H1 (cell line): ENCODE measurements around the gene NIPAL3. TPM values are rescaled to one million over a fixed set of nuclear protein-coding genes. Genes with fewer than 3 reads are reported as not detected.

Experiments used
- CTCF ChIA-PET: fragments of 300-600 bp; sonication (Branson Sonifier 250); formaldehyde crosslinking; loops from one replicate; lab custom pipeline; 2021; ENCODE audit not compliant: partially characterized antibody; lab: Charles Lee
- POLR2A ChIA-PET: fragments of 300-600 bp; sonication (Branson Sonifier 250); formaldehyde crosslinking; loops from one replicate; lab custom pipeline; 2021; ENCODE audit warnings: inconsistent platforms; ENCODE audit not compliant: partially characterized antibody; lab: Charles Lee
- DNase-seq, 2 experiments: peaks; one replicate each; pipeline versions ENCODE4 v3.0.0 to v3.0.0-alpha.2; 2010 to 2022; ENCODE audit warnings: low spot score in 2 of 2, low read depth in 1 of 2, mixed read lengths in 1 of 2
- FAIRE-seq: peaks from 2 replicates; lab custom pipeline; 2011; peaks lifted over from hg19 to GRCh38; lab: Jason Lieb, UNC
- H2AFZ ChIP-seq: 2 replicates; pipeline ENCODE4 v1.8.1; 2012; ENCODE audit warnings: low read length, inconsistent platforms
- H2AK5ac ChIP-seq: 2 replicates; pipeline ENCODE4 v1.6.1; 2013; ENCODE audit warnings: low read depth, low read length
- H2BK120ac ChIP-seq: replicated peaks from 2 replicates; pipeline ENCODE3; 2013; ENCODE audit warnings: low read depth, low read length, inconsistent platforms
- H2BK12ac ChIP-seq: 2 replicates; pipeline ENCODE4 v1.6.1; 2013; ENCODE audit warnings: low read depth, low read length
- H2BK15ac ChIP-seq: 2 replicates; pipeline ENCODE4 v1.6.1; 2013; ENCODE audit warnings: low read length
- H2BK20ac ChIP-seq: 2 replicates; pipeline ENCODE4 v1.6.1; 2013; ENCODE audit warnings: low read length
- H2BK5ac ChIP-seq: 2 replicates; pipeline ENCODE4 v1.6.1; 2013; ENCODE audit warnings: low read depth, low read length
- H3K14ac ChIP-seq: 2 replicates; pipeline ENCODE4 v1.6.1; 2013; ENCODE audit warnings: inconsistent platforms; ENCODE audit not compliant: insufficient read length
- H3K18ac ChIP-seq: 2 replicates; pipeline ENCODE4 v1.6.1; 2013; ENCODE audit warnings: low read length; ENCODE audit errors: extremely low read depth
- H3K23ac ChIP-seq: 2 replicates; pipeline ENCODE4 v1.6.1; 2013; ENCODE audit warnings: inconsistent platforms; ENCODE audit not compliant: insufficient read length
- H3K23me2 ChIP-seq: 2 replicates; pipeline ENCODE4 v1.6.1; 2013; ENCODE audit warnings: low read depth, low read length
- H3K27ac ChIP-seq: 2 replicates; pipeline ENCODE4 v1.6.1; 2011; ENCODE audit warnings: low read depth, low read length, inconsistent platforms
- H3K27me3 ChIP-seq, 4 experiments: replicated peaks in 1 of 4; 1 replicate in 1 of 4; 2 replicates in 3 of 4; pipeline versions ENCODE4 v1.6.1 to v1.8.1; 2011 to 2013; ENCODE audit warnings: low read length in 3 of 4, mild to moderate bottlenecking in 3 of 4, inconsistent platforms in 2 of 4, mixed read lengths in 2 of 4, moderate library complexity in 1 of 4; ENCODE audit not compliant: control insufficient read depth in 3 of 4, insufficient read depth in 3 of 4; ENCODE audit errors: extremely low read depth in 1 of 4
- H3K36me3 ChIP-seq, 4 experiments: 2 replicates each; pipeline versions ENCODE4 v1.6.1 to v1.8.1; 2011 to 2013; ENCODE audit warnings: mild to moderate bottlenecking in 4 of 4, low read length in 3 of 4, moderate library complexity in 2 of 4, control low read depth in 1 of 4, inconsistent platforms in 1 of 4; ENCODE audit not compliant: insufficient read depth in 4 of 4, control insufficient read depth in 2 of 4
- H3K4ac ChIP-seq: replicated peaks from 2 replicates; pipeline ENCODE3; 2013; ENCODE audit warnings: low read length, low read depth, mixed read lengths, inconsistent platforms; ENCODE audit not compliant: insufficient read length
- H3K4me1 ChIP-seq, 4 experiments: replicated peaks in 1 of 4; 1 replicate in 1 of 4; 2 replicates in 3 of 4; pipeline versions ENCODE4 v1.6.1 to v1.8.1; 2011 to 2013; ENCODE audit warnings: low read length in 3 of 4, inconsistent platforms in 2 of 4, mixed read lengths in 1 of 4; ENCODE audit not compliant: insufficient read depth in 4 of 4, control insufficient read depth in 3 of 4
- H3K4me2 ChIP-seq, 2 experiments: 2 replicates each; pipeline versions ENCODE4 v1.6.1 to v1.8.1; 2011 to 2013; ENCODE audit warnings: low read depth in 2 of 2, low read length in 2 of 2, control low read depth in 1 of 2, inconsistent platforms in 1 of 2, mild to moderate bottlenecking in 1 of 2; ENCODE audit not compliant: insufficient read depth in 1 of 2
- H3K4me3 ChIP-seq, 4 experiments: fragments of 200-600, 300-600 bp in 1 of 4; sonication (generic), shearing (Covaris generic), sonication (Bioruptor Twin) in 1 of 4; 2 replicates each; pipeline versions ENCODE4 v1.5.1 to v1.8.1; 2011 to 2016; ENCODE audit warnings: low read length in 4 of 4, low read depth in 3 of 4, control low read depth in 2 of 4, inconsistent platforms in 2 of 4, mild to moderate bottlenecking in 2 of 4, mixed read lengths in 1 of 4, moderate library complexity in 1 of 4; ENCODE audit not compliant: insufficient read depth in 2 of 4; ENCODE audit errors: extremely low read depth in 1 of 4
- H3K56ac ChIP-seq: replicated peaks from 2 replicates; pipeline ENCODE3; 2013; ENCODE audit warnings: low read depth, mild to moderate bottlenecking, mixed read lengths, low read length, inconsistent platforms; ENCODE audit not compliant: insufficient read length
- H3K79me1 ChIP-seq: 2 replicates; pipeline ENCODE4 v1.6.1; 2013; ENCODE audit warnings: low read depth, low read length, control low read depth
- H3K79me2 ChIP-seq, 2 experiments: 2 replicates each; pipeline versions ENCODE4 v1.6.1 to v1.8.1; 2012 to 2013; ENCODE audit warnings: low read length in 2 of 2, mild to moderate bottlenecking in 2 of 2, inconsistent platforms in 1 of 2; ENCODE audit not compliant: insufficient read depth in 2 of 2, control insufficient read depth in 1 of 2
- H3K9ac ChIP-seq, 4 experiments: replicated peaks in 1 of 4; 1 replicate in 1 of 4; 2 replicates in 3 of 4; pipeline versions ENCODE4 v1.6.1 to v1.8.1; 2011 to 2013; ENCODE audit warnings: low read depth in 3 of 4, low read length in 3 of 4, control low read depth in 2 of 4, mild to moderate bottlenecking in 2 of 4, moderate library complexity in 2 of 4, inconsistent platforms in 1 of 4; ENCODE audit errors: extremely low read depth in 1 of 4
- H3K9me3 ChIP-seq, 2 experiments: 2 replicates each; pipeline versions ENCODE4 v1.6.1 to v1.8.1; 2012 to 2013; ENCODE audit warnings: mild to moderate bottlenecking in 2 of 2, moderate library complexity in 2 of 2, control low read depth in 1 of 2, inconsistent platforms in 1 of 2, low read depth in 1 of 2, low read length in 1 of 2, mixed read lengths in 1 of 2; ENCODE audit not compliant: insufficient read depth in 2 of 2
- H4K20me1 ChIP-seq, 2 experiments: replicated peaks in 1 of 2; 2 replicates each; pipeline versions ENCODE3 to v1.8.1; 2011 to 2013; ENCODE audit warnings: inconsistent platforms in 2 of 2, low read length in 2 of 2, mild to moderate bottlenecking in 1 of 2; ENCODE audit not compliant: insufficient read depth in 2 of 2, control insufficient read depth in 1 of 2
- H4K5ac ChIP-seq: 2 replicates; pipeline ENCODE4 v1.6.1; 2013; ENCODE audit warnings: low read length, low read depth, mixed read lengths, inconsistent platforms; ENCODE audit not compliant: insufficient read length
- H4K8ac ChIP-seq: 2 replicates; pipeline ENCODE4 v1.8.0; 2013; ENCODE audit warnings: mild to moderate bottlenecking, moderate library complexity, low read length, inconsistent platforms; ENCODE audit not compliant: insufficient read depth; ENCODE audit errors: extremely low read depth
- H4K91ac ChIP-seq: replicated peaks from 2 replicates; pipeline ENCODE3; 2013; ENCODE audit warnings: low read length, mixed read lengths, inconsistent platforms; ENCODE audit not compliant: insufficient read length
- ASH2L ChIP-seq: fragments of 200-600, 300-600 bp; sonication (generic); IDR thresholded peaks from one replicate; pipeline ENCODE4 v1.7.1; 2017; ENCODE audit warnings: low read length
- CREB1 ChIP-seq: IDR thresholded peaks from 2 replicates; pipeline ENCODE4 v1.6.1; 2012; ENCODE audit warnings: inconsistent platforms
- FOSL1 ChIP-seq: IDR thresholded peaks from 2 replicates; pipeline ENCODE4 v1.6.1; 2011; ENCODE audit warnings: mild to moderate bottlenecking, low read depth, low read length, moderate library complexity; ENCODE audit not compliant: insufficient read depth
- GABPA ChIP-seq: IDR thresholded peaks from 2 replicates; pipeline ENCODE4 v1.6.1; 2011; ENCODE audit warnings: mild to moderate bottlenecking, low read length, moderate library complexity, borderline replicate concordance; ENCODE audit not compliant: insufficient read depth
- KDM1A ChIP-seq: fragments of 200-600, 300-600 bp; sonication (generic); IDR thresholded peaks from 2 replicates; pipeline ENCODE4 v1.7.1; 2016; ENCODE audit warnings: mild to moderate bottlenecking, low read length, borderline replicate concordance
- NANOG ChIP-seq: IDR thresholded peaks from 2 replicates; pipeline ENCODE4 v1.6.1; 2011; ENCODE audit warnings: low read length, low read depth, mild to moderate bottlenecking, inconsistent platforms; ENCODE audit not compliant: insufficient read depth, poor library complexity, severe bottlenecking
- POLR2AphosphoS5 ChIP-seq: IDR thresholded peaks from 2 replicates; pipeline ENCODE4 v1.6.1; 2011; ENCODE audit warnings: low read depth, low read length
- RNF2 ChIP-seq: fragments of 200-900, 300-1000 bp; sonication (generic); IDR thresholded peaks from 2 replicates; pipeline ENCODE4 v1.7.1; 2016; ENCODE audit warnings: borderline replicate concordance, low read depth, mild to moderate bottlenecking, antibody characterized with exemption, low read length; ENCODE audit not compliant: poor library complexity, severe bottlenecking; ENCODE audit errors: missing control alignments
- SIRT6 ChIP-seq: IDR thresholded peaks from one replicate; pipeline ENCODE4 v1.7.1; 2012; ENCODE audit warnings: low read length, inconsistent platforms
- SIX5 ChIP-seq: IDR thresholded peaks from 2 replicates; pipeline ENCODE4 v1.6.1; 2011; ENCODE audit warnings: mild to moderate bottlenecking, low read depth, low read length
- SUZ12 ChIP-seq: fragments of 200-600 bp; sonication (generic); IDR thresholded peaks from 2 replicates; pipeline ENCODE4 v1.6.1; 2012; ENCODE audit warnings: mild to moderate bottlenecking, inconsistent platforms, low read length, moderate library complexity, mixed read lengths
- TAF7 ChIP-seq: optimal IDR thresholded peaks from 2 replicates; pipeline ENCODE3; 2011; ENCODE audit warnings: low read depth, mild to moderate bottlenecking, inconsistent platforms, low read length, moderate library complexity, borderline replicate concordance
- WGBS, 2 experiments: shearing (Covaris generic) in 1 of 2; methylation state at CpG; one replicate each; pipeline versions ENCODE4 v1.1.6 to v1.1.7; 2013 to 2015; ENCODE audit warnings: low lambda C conversion rate in 2 of 2, mixed read lengths in 2 of 2, inconsistent platforms in 1 of 2, low coverage in 1 of 2, missing lambda C conversion rate in 1 of 2; ENCODE audit not compliant: insufficient replicate concordance in 2 of 2, insufficient coverage in 1 of 2, insufficient read length in 1 of 2; ENCODE audit errors: extremely low coverage in 1 of 2, missing lambda C conversion rate in 1 of 2; 5-methylcytosine and 5-hydroxymethylcytosine counted together
- polyA plus RNA-seq, 7 experiments: library from polyadenylated mRNA; depleted of rRNA in 3 of 7; stranded (reverse) in 5 of 7; unstranded in 2 of 7; fragments of >200 nt in 5 of 7; fragments of 200-250 nt in 2 of 7; gene quantifications; 1 replicate in 5 of 7; 2 replicates in 1 of 7; 4 replicates in 1 of 7; pipeline versions ENCODE4 v1.2.1 to v1.2.3, GENCODE V29; 2011 to 2013; ENCODE audit warnings: missing spikeins in 2 of 7, mixed read lengths in 2 of 7
- total RNA-seq: library from RNA; stranded (reverse); fragmentation: NEBNext Ultra II Directional; extraction: Animal tissue kit (Norgen Biotek cat#: 25700); gene quantifications from 2 replicates; pipeline ENCODE4 v1.2.1, GENCODE V29; 2021

NIPAL3 gene
- total and polyA plus RNA-seq, 2 of the 8 experiments (the other 6 are each of a cell fraction or from before 2014, with no cell fraction given) = 8.8 to 11.0 TPM

DNA sequence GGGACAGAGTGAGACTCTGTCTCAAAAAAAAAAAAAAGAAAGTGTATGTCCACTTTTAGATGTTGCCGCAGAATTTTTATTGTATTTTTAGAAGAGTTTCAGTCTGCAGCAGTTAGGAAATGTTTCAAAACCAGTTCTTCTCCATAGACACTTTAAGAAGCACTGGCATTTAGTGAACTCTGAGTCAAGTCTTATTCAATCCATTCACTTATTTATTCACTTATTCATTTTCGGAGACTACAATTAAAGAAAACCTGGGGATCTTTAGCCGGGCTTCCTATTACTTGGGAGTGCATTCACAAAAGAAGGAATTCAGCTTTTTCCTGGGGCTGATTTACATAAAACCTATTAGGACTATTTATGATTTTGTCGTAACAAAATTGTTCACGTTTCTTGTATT is 99.3 kb downstream of the NIPAL3 start:
- H4K8ac ChIP-seq = no peak overlapping the region
- 89% methylated on average over 5 of the region's 5 CpGs; no CpG with 5 or more reads in 1 of the 2 experiments for WGBS, 2 experiments

More for the DNA sequence above, 99.3 kb downstream of the NIPAL3 start:
- Histone ChIP-seq H3K79me1 (peaks cover 2% of the 10 kb centered on the region; the same call in 1 of the 2 replicates), H3K36me3 (no peaks in the 10 kb centered on the region), H3K23me2 (no peaks in the 10 kb centered on the region), H2BK120ac (no peak overlapping the region), H3K9ac (no peak overlapping the region), H2BK15ac (no peak overlapping the region), H3K27ac (no peak overlapping the region), H4K91ac (no peak overlapping the region), H3K4me3 (no peak overlapping the region), H2BK20ac (no peak overlapping the region), H3K23ac (no peak overlapping the region), H3K18ac (no peak overlapping the region), H3K4me2 (no peak overlapping the region), H2AK5ac (no peak overlapping the region), H3K9me3 (no peaks in the 10 kb centered on the region), H3K56ac (no peak overlapping the region), H2AFZ (no peak overlapping the region), H3K79me2 (no peaks in the 10 kb centered on the region; a peak in 2 of 4 replicates), H2BK5ac (no peak overlapping the region), H3K27me3 (no peaks in the 10 kb centered on the region), H2BK12ac (no peak overlapping the region), H3K14ac (no peak overlapping the region), H4K20me1 (no peaks in the 10 kb centered on the region), H3K4ac (no peak overlapping the region), H3K4me1 (no peaks in the 10 kb centered on the region; a peak in 1 of 7 replicates), H4K5ac (no peak overlapping the region)
- CTCF ChIA-PET = interaction anchor here (1.2 to 10.9 kb wide), 3 partner anchors 13 to 100 kb away, joined by 4 to 85 read pairs (median 4); partner anchors contain the start of gene NIPAL3
- POLR2A ChIA-PET = interaction anchor here (1.9 kb wide), 1 partner anchor 13 kb away, joined by 4 read pairs; the partner anchor contains the start of gene RCAN3
- no peak for FAIRE-seq
- DNase-seq = no peak
- TF ChIP-seq SIRT6 (no peak), GABPA (no peak), KDM1A (no peak), FOSL1 (no peak), TAF7 (no peak), SIX5 (no peak), NANOG (no peak), POLR2AphosphoS5 (no peak), ASH2L (no peak), SUZ12 (no peak), CREB1 (no peak), RNF2 (no peak)
